Kidney glomerular epithelial cell (primary cell): Measurements from ENCODE around the gene GSTT2B.
"Not testable (repeated sequence)": the region's sequence is repeated elsewhere in the genome, so short reads cannot be mapped to it uniquely, and the experiment has no call there.

Source experiments
- DNase-seq: peaks from one replicate; lab custom pipeline; 2025; lab: John Stamatoyannopoulos, UW

The GSTT2B gene

GRCh38 chr22:23947391-23947790, 13.6 kb downstream of the GSTT2B start:
- DNase-seq: not testable (repeated sequence)

GRCh38 chr22:23940166-23940565, 20.8 kb downstream of the GSTT2B start:
- not testable (repeated sequence) for DNase-seq

GRCh38 chr22:23939017-23939357, 22.0 kb downstream of the GSTT2B start:
- no peak for DNase-seq

- DNase-seq: no peak
Observed at GRCh38 chr22:23938328-23939016, 22.5 kb downstream of the GSTT2B start.

- no peak for DNase-seq
Observed at GRCh38 chr22:23926561-23926960, 34.4 kb downstream of the GSTT2B start.

GRCh38 chr22:23925020-23925606, 35.9 kb downstream of the GSTT2B start:
- DNase-seq: no peak

- no peak for DNase-seq
Observed at GRCh38 chr22:23922921-23923320, 38.1 kb downstream of the GSTT2B start.

- DNase-seq: not testable (repeated sequence)
Observed at GRCh38 chr22:23921586-23922201, 39.3 kb downstream of the GSTT2B start.

- not testable (repeated sequence) for DNase-seq
Observed at GRCh38 chr22:23920267-23920611, 40.8 kb downstream of the GSTT2B start.

- DNase-seq: no peak
Observed at GRCh38 chr22:23915290-23915689, 45.7 kb downstream of the GSTT2B start.

- peak; percentile 93 for DNase-seq
Observed at GRCh38 chr22:23913661-23914353, 47.2 kb downstream of the GSTT2B start.

GRCh38 chr22:23913306-23913660, 47.7 kb downstream of the GSTT2B start:
- no peak for DNase-seq

- no peak for DNase-seq
Observed at GRCh38 chr22:23912293-23912903, 48.6 kb downstream of the GSTT2B start.

- no peak for DNase-seq
Observed at GRCh38 chr22:23911318-23911980, 49.5 kb downstream of the GSTT2B start.

GRCh38 chr22:23910496-23911190, 50.4 kb downstream of the GSTT2B start:
- DNase-seq: no peak

GRCh38 chr22:23909296-23909898, 51.6 kb downstream of the GSTT2B start:
- no peak for DNase-seq

- no peak for DNase-seq
Observed at GRCh38 chr22:23908587-23909205, 52.3 kb downstream of the GSTT2B start.

- DNase-seq: not testable (repeated sequence)
Observed at GRCh38 chr22:23907423-23907822, 53.6 kb downstream of the GSTT2B start.
